ENCODE results near the gene CCDC169.

The CCDC169 gene

DNA sequence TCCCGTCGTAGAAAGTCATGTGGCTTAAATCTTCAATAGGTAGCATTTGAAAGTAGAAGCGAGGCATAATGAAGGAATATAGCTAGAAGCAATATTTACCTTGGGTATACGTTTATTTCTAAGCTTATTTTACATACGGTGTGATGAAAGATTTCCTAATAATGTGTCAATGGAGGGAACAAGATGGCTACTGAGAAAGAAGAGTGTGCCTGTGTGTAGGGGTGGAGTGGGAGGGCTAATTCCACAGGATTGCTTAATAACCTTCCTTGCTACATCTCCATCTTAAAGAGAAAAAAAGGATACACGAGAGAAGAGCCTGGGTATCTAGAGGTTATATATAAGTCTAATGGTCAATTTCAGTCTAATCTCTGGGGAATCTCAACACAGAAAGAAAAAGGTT, 46.6 kb upstream of the CCDC169 start:
- H3K4me1 ChIP-seq (ENCODE audit: control insufficient read depth, insufficient read depth, low read length), result no peaks in the 10 kb centered on the region
- 0 out of 2 replicates have a peak, but pooled peaks have one; percentile 31 for TF ChIP-seq ZNF335 (tag by site-specific recombination; conservative IDR thresholded peaks at IDR 0.05)
- peak; percentile 88 for TF ChIP-seq ZFHX2 (tag by site-specific recombination; conservative IDR thresholded peaks at IDR 0.05)
- TF ChIP-seq, protein P1, sequence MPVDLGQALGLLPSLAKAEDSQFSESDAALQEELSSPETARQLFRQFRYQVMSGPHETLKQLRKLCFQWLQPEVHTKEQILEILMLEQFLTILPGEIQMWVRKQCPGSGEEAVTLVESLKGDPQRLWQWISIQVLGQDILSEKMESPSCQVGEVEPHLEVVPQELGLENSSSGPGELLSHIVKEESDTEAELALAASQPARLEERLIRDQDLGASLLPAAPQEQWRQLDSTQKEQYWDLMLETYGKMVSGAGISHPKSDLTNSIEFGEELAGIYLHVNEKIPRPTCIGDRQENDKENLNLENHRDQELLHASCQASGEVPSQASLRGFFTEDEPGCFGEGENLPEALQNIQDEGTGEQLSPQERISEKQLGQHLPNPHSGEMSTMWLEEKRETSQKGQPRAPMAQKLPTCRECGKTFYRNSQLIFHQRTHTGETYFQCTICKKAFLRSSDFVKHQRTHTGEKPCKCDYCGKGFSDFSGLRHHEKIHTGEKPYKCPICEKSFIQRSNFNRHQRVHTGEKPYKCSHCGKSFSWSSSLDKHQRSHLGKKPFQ (tag by site-specific recombination; IDR thresholded peaks at IDR 0.05), result no peak
- peak; percentile 30; the same call in 1 of the 2 replicates for TF ChIP-seq YY1 (tag by site-specific recombination; IDR thresholded peaks at IDR 0.05)
- no peak for TF ChIP-seq ZFP37 (tag by site-specific recombination; IDR thresholded peaks at IDR 0.05)
- peak; percentile 70; the same call in 1 of the 2 replicates for TF ChIP-seq EGR2 (tag by site-specific recombination; IDR thresholded peaks at IDR 0.05; ENCODE audit: low read depth)
- TF ChIP-seq YY2 (tag by site-specific recombination; IDR thresholded peaks at IDR 0.05), result peak; percentile 63; the same call in 1 of the 2 replicates
- peak; percentile 45; the same call in 1 of the 2 replicates for TF ChIP-seq ZNF366 (tag by site-specific recombination; conservative IDR thresholded peaks at IDR 0.05)
- TF ChIP-seq ZBTB44 (tag by site-specific recombination; IDR thresholded peaks at IDR 0.05), result no peak
- TF ChIP-seq ZNF350 (tag by site-specific recombination; IDR thresholded peaks at IDR 0.05), result no peak
- H3K4me3 ChIP-seq (ENCODE audit: low read depth, low read length), result no peak overlapping the region; the same call in 1 of the 2 replicates
- ChIA-PET CTCF (interaction anchor here (1.1 to 1.7 kb wide), 3 partner anchors 13 to 61 kb away, joined by 3 to 5 read pairs (median 4); no protein-coding TSS in a partner anchor), POLR2A (no interaction called here)
- no peak overlapping the region for H3K27ac ChIP-seq (ENCODE audit: extremely low read depth, low read depth, low read length)
- no peaks in the 10 kb centered on the region for H3K36me3 ChIP-seq (ENCODE audit: control insufficient read depth in 2 of 2, insufficient read depth in 1 of 2, low read length in 2 of 2)
- H3K9me3 ChIP-seq (ENCODE audit: control insufficient read depth, insufficient read depth, low read depth, low read length), result no peaks in the 10 kb centered on the region

- Histone ChIP-seq H3K4me1 (ENCODE audit: control insufficient read depth, insufficient read depth, low read length) (no peaks in the 10 kb centered on the region), H3K36me3 (ENCODE audit: control insufficient read depth in 2 of 2, insufficient read depth in 1 of 2, low read length in 2 of 2) (no peaks in the 10 kb centered on the region), H3K9me3 (ENCODE audit: control insufficient read depth, insufficient read depth, low read depth, low read length) (no peaks in the 10 kb centered on the region), H3K4me3 (ENCODE audit: low read depth, low read length) (no peak overlapping the region), H3K27ac (ENCODE audit: extremely low read depth, low read depth, low read length) (no peak overlapping the region)
- ChIA-PET POLR2A (no interaction called here), CTCF (interaction anchor here (1.1 to 1.7 kb wide), 3 partner anchors 13 to 61 kb away, joined by 3 to 5 read pairs (median 4); no protein-coding TSS in a partner anchor)
- TF ChIP-seq ZNF664 (tag by site-specific recombination; IDR thresholded peaks at IDR 0.05), result no peak
- TF ChIP-seq OSR2 (tag by site-specific recombination; IDR thresholded peaks at IDR 0.05), result no peak
- no peak for TF ChIP-seq ZNF623 (tag by site-specific recombination; IDR thresholded peaks at IDR 0.05)
- TF ChIP-seq MYNN (tag by site-specific recombination; IDR thresholded peaks at IDR 0.05; ENCODE audit: borderline replicate concordance), result no peak
Observed at GRCh38 chr13:36343766-36344165, 46.2 kb upstream of the CCDC169 start.

- POLR2A ChIA-PET, result no interaction called here
- H3K36me3 ChIP-seq (ENCODE audit: control insufficient read depth in 2 of 2, insufficient read depth in 1 of 2, low read length in 2 of 2), result no peaks in the 10 kb centered on the region
- H3K4me3 ChIP-seq (ENCODE audit: low read depth, low read length), result no peak overlapping the region
- H3K4me1 ChIP-seq (ENCODE audit: control insufficient read depth, insufficient read depth, low read length), result no peaks in the 10 kb centered on the region
- no peak for TF ChIP-seq ZNF155 (tag by site-specific recombination; IDR thresholded peaks at IDR 0.05)
- CTCF ChIA-PET, result interaction anchor here (1.1 to 1.7 kb wide), 2 partner anchors 11 to 37 kb away, joined by 3 to 4 read pairs; no protein-coding TSS in a partner anchor
- H3K9me3 ChIP-seq (ENCODE audit: control insufficient read depth, insufficient read depth, low read depth, low read length), result no peaks in the 10 kb centered on the region
- no peak overlapping the region for H3K27ac ChIP-seq (ENCODE audit: extremely low read depth, low read depth, low read length)
Observed at GRCh38 chr13:36342715-36343114, 45.1 kb upstream of the CCDC169 start.

DNA sequence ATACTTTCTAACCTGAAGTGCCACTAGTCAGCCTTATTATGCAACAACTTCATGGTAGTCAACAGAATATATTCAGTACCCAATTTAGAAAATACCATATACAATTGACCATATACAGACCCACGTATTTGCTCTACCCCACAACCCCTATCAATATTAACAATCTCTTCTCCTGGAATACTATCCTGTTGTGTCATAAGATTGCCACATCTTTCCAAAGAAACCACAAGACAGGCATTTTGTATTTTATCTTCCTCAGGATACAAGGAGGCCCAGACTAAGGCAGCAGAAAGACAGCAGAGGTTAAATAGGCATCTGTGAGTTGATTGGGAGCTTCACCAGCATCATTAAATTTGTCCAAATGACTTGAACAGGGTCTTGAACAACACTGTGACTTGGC, 44.1 kb upstream of the CCDC169 start:
- H3K4me3 ChIP-seq (ENCODE audit: low read depth, low read length), result no peak overlapping the region
- H3K36me3 ChIP-seq (ENCODE audit: control insufficient read depth in 2 of 2, insufficient read depth in 1 of 2, low read length in 2 of 2), result no peaks in the 10 kb centered on the region
- POLR2A ChIA-PET, result no interaction called here
- no peak overlapping the region for H3K27ac ChIP-seq (ENCODE audit: extremely low read depth, low read depth, low read length)
- 0 out of 2 replicates have a peak, but pooled peaks cover under 1% of the 10 kb centered on the region for H3K4me1 ChIP-seq (ENCODE audit: control insufficient read depth, insufficient read depth, low read length)
- CTCF ChIA-PET, result no interaction called here
- no peaks in the 10 kb centered on the region for H3K9me3 ChIP-seq (ENCODE audit: control insufficient read depth, insufficient read depth, low read depth, low read length)
- TF ChIP-seq ZNF521 (tag by site-specific recombination; IDR thresholded peaks at IDR 0.05) (no peak), ZNF214 (tag by site-specific recombination; IDR thresholded peaks at IDR 0.05; ENCODE audit: borderline replicate concordance) (no peak), SCRT1 (tag by site-specific recombination; IDR thresholded peaks at IDR 0.05; ENCODE audit: borderline replicate concordance) (no peak), SETDB1 (IDR thresholded peaks at IDR 0.05; ENCODE audit: insufficient read length, low read length) (no peak)
- TF ChIP-seq, protein P1 (tag by site-specific recombination; IDR thresholded peaks at IDR 0.05), result no peak
- TF ChIP-seq, protein P2, sequence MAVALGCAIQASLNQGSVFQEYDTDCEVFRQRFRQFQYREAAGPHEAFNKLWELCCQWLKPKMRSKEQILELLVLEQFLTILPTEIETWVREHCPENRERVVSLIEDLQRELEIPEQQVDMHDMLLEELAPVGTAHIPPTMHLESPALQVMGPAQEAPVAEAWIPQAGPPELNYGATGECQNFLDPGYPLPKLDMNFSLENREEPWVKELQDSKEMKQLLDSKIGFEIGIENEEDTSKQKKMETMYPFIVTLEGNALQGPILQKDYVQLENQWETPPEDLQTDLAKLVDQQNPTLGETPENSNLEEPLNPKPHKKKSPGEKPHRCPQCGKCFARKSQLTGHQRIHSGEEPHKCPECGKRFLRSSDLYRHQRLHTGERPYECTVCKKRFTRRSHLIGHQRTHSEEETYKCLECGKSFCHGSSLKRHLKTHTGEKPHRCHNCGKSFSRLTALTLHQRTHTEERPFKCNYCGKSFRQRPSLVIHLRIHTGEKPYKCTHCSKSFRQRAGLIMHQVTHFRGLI (tag by site-specific recombination; IDR thresholded peaks at IDR 0.05), result no peak
